GM12874 (cell line): ENCODE data around the gene PRR11.

ENCODE experiments used
- CTCF ChIP-seq: IDR thresholded peaks from 2 replicates; pipeline ENCODE4 v1.5.1; 2011; ENCODE audit warnings: low read depth, mild to moderate bottlenecking, control low read depth, low read length, moderate library complexity; ENCODE audit not compliant: insufficient read depth

PRR11 gene

GRCh38 chr17:59154292-59154720 is 1.2 kb upstream of the PRR11 start:
- no peak for TF ChIP-seq CTCF

- no peak for TF ChIP-seq CTCF
Observed at GRCh38 chr17:59154721-59155438, 666 bp upstream of the PRR11 start, which contains the start of gene SKA2. SKA2 (minus strand) TSS chr17:59155186; CDS start chr17:59155163, 23 bp downstream.

GRCh38 chr17:59160157-59161025 is 4.8 kb downstream of the PRR11 start:
- no peak for TF ChIP-seq CTCF

- TF ChIP-seq CTCF, result no peak
Observed at GRCh38 chr17:59161477-59161876, 5.9 kb downstream of the PRR11 start.

GRCh38 chr17:59165933-59166342 is 10.4 kb downstream of the PRR11 start:
- peak; percentile 59 for TF ChIP-seq CTCF

- no peak for TF ChIP-seq CTCF
Observed at GRCh38 chr17:59167571-59168001, 12.0 kb downstream of the PRR11 start.

- no peak for TF ChIP-seq CTCF
Observed at GRCh38 chr17:59172436-59173004, 17.0 kb downstream of the PRR11 start.
